ENCODE data around the gene NEAT1.

NEAT1 gene

GRCh38 chr11:65386307-65387140, 36.1 kb upstream of the NEAT1 start, which contains the start of gene FRMD8:
Gene FRMD8, plus strand, starts transcription at chr11:65386637. Its CDS starts 400 bp downstream, at chr11:65387037.
- peaks cover 49% of the 10 kb centered on the region for H3K79me2 ChIP-seq (ENCODE audit: low read length)
- H3K4me1 ChIP-seq (ENCODE audit: low read length) = peaks cover 30% of the 10 kb centered on the region
- peak; percentile 82 for DNase-seq
- H3K36me3 ChIP-seq (replicated peaks; ENCODE audit: insufficient read depth, low read length) = no peaks in the 10 kb centered on the region
- peaks cover 42% of the 10 kb centered on the region for H3F3A ChIP-seq (ENCODE audit: insufficient read depth, low read length)
- H3K4me3 ChIP-seq (ENCODE audit: low read length) = peak within 1 kb of the TSS; percentile 94
- H3K9ac ChIP-seq (ENCODE audit: low read length) = peak within 1 kb of the TSS; percentile 84
- H4K20me1 ChIP-seq (ENCODE audit: insufficient read depth, low read length) = no peaks in the 10 kb centered on the region
- H2AFZ ChIP-seq (ENCODE audit: low read length) = peak within 1 kb of the TSS; percentile 70
- peak within 1 kb of the TSS; percentile 25; the same call in 1 of the 2 replicates for H3K27ac ChIP-seq (ENCODE audit: low read length)
- no peaks in the 10 kb centered on the region for H3K9me3 ChIP-seq (replicated peaks; ENCODE audit: insufficient read depth, low read length)
- H3K9me2 ChIP-seq (replicated peaks; ENCODE audit: insufficient read depth, low read length) = no peaks in the 10 kb centered on the region
- TF ChIP-seq EZH2 (optimal IDR thresholded peaks at IDR 0.05; ENCODE audit: low read depth, low read length) (no peak), EZH2phosphoT487 (IDR thresholded peaks at IDR 0.05; ENCODE audit: low read length) (no peak)
- TF ChIP-seq, protein P1, sequence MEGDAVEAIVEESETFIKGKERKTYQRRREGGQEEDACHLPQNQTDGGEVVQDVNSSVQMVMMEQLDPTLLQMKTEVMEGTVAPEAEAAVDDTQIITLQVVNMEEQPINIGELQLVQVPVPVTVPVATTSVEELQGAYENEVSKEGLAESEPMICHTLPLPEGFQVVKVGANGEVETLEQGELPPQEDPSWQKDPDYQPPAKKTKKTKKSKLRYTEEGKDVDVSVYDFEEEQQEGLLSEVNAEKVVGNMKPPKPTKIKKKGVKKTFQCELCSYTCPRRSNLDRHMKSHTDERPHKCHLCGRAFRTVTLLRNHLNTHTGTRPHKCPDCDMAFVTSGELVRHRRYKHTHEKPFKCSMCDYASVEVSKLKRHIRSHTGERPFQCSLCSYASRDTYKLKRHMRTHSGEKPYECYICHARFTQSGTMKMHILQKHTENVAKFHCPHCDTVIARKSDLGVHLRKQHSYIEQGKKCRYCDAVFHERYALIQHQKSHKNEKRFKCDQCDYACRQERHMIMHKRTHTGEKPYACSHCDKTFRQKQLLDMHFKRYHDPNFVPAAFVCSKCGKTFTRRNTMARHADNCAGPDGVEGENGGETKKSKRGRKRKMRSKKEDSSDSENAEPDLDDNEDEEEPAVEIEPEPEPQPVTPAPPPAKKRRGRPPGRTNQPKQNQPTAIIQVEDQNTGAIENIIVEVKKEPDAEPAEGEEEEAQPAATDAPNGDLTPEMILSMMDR (IDR thresholded peaks at IDR 0.05; ENCODE audit: low read length) = no peak
- H3K27me3 ChIP-seq (replicated peaks; ENCODE audit: insufficient read depth, low read length) = no peaks in the 10 kb centered on the region
- H3K4me2 ChIP-seq (ENCODE audit: low read depth, low read length) = peak within 1 kb of the TSS; percentile 89

DNA sequence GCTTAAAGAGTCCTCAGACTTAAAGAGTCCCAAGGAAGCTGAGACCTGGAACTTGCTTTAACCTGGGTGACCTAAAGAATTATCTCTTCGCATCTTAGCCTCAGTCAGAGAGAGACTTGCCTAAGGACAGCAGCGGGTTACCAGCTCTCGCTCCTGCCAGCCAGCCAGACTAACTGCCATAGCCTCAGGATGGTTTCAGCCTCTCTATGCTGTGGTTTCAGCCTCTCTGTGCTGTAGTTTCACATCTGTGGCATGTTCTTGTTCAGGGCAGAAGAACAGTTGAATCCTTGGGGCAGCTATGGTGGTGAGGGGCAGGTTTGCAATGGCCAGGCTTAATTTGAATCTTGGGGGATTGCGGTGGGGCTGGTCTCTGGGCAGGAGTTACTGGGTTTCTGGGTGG, 33.9 kb upstream of the NEAT1 start:
- Histone ChIP-seq H3K27me3 (replicated peaks; ENCODE audit: insufficient read depth, low read length) (no peaks in the 10 kb centered on the region), H3K4me3 (ENCODE audit: low read length) (peak overlapping the region; percentile 13), H3F3A (ENCODE audit: insufficient read depth, low read length) (peaks cover 24% of the 10 kb centered on the region), H4K20me1 (ENCODE audit: insufficient read depth, low read length) (no peaks in the 10 kb centered on the region), H3K36me3 (replicated peaks; ENCODE audit: insufficient read depth, low read length) (no peaks in the 10 kb centered on the region), H3K27ac (ENCODE audit: low read length) (peak overlapping the region; percentile 71), H3K4me2 (ENCODE audit: low read depth, low read length) (peak overlapping the region; percentile 89), H3K4me1 (ENCODE audit: low read length) (peaks cover 22% of the 10 kb centered on the region), H3K9ac (ENCODE audit: low read length) (peak overlapping the region; percentile 19; the same call in 1 of the 2 replicates), H2AFZ (ENCODE audit: low read length) (no peak overlapping the region), H3K9me3 (replicated peaks; ENCODE audit: insufficient read depth, low read length) (no peaks in the 10 kb centered on the region), H3K79me2 (ENCODE audit: low read length) (peaks cover 70% of the 10 kb centered on the region), H3K9me2 (replicated peaks; ENCODE audit: insufficient read depth, low read length) (no peaks in the 10 kb centered on the region)
- DNase-seq = peak; percentile 81
- TF ChIP-seq, protein P1 (IDR thresholded peaks at IDR 0.05; ENCODE audit: low read length) = no peak
- TF ChIP-seq EZH2 (optimal IDR thresholded peaks at IDR 0.05; ENCODE audit: low read depth, low read length) = no peak
- TF ChIP-seq EZH2phosphoT487 (IDR thresholded peaks at IDR 0.05; ENCODE audit: low read length) = no peak

DNA sequence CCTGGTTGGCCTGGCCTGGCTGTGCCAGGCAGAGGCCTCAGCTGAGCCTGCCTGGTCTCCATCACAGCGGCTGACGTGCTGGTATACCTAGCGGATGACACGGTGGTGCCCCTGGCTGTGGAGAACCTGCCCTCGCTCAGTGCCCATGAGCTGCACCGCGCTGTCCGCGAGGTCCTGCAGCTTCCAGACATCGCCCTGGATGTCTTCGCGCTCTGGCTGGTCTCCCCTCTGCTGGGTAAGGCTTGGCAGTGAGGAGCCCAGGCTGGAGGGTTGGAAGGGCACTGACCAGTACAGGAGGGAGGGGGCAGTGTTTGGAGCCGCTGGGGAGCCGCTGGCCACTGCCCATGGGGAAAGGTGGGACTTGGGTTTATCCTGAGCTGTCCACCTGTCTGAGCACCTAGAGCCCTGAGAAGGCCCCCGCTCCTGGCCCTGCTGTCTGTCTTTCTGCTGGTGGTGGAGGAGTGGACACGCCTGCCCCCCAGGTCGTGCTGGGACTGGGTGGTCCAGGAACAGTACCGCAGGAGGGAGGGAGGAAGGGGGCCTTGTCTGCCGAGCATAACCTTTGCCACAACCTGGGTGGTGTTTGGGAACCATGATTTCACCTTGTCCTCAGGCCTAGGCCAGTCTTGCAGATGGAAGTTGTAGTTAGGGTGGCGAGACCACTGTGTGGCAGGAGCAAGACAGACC, 33.2 kb upstream of the NEAT1 start:
- Histone ChIP-seq H3K9ac (ENCODE audit: low read length) (no peak overlapping the region; the same call in 1 of the 2 replicates), H3K4me2 (ENCODE audit: low read depth, low read length) (peak overlapping the region; percentile 89), H3K9me2 (replicated peaks; ENCODE audit: insufficient read depth, low read length) (no peaks in the 10 kb centered on the region), H3F3A (ENCODE audit: insufficient read depth, low read length) (peaks cover 24% of the 10 kb centered on the region), H3K4me1 (ENCODE audit: low read length) (peaks cover 22% of the 10 kb centered on the region), H2AFZ (ENCODE audit: low read length) (no peak overlapping the region), H3K27ac (ENCODE audit: low read length) (peak overlapping the region; percentile 71; the same call in 1 of the 2 replicates), H3K36me3 (replicated peaks; ENCODE audit: insufficient read depth, low read length) (no peaks in the 10 kb centered on the region), H3K4me3 (ENCODE audit: low read length) (peak overlapping the region; percentile 13), H4K20me1 (ENCODE audit: insufficient read depth, low read length) (no peaks in the 10 kb centered on the region), H3K27me3 (replicated peaks; ENCODE audit: insufficient read depth, low read length) (no peaks in the 10 kb centered on the region), H3K79me2 (ENCODE audit: low read length) (peaks cover 77% of the 10 kb centered on the region), H3K9me3 (replicated peaks; ENCODE audit: insufficient read depth, low read length) (no peaks in the 10 kb centered on the region)
- TF ChIP-seq, protein P1 (IDR thresholded peaks at IDR 0.05; ENCODE audit: low read length) = no peak
- TF ChIP-seq EZH2 (optimal IDR thresholded peaks at IDR 0.05; ENCODE audit: low read depth, low read length) (no peak), EZH2phosphoT487 (IDR thresholded peaks at IDR 0.05; ENCODE audit: low read length) (no peak)
- no peak for DNase-seq
